GM19238 (cell line): Measurements from ENCODE around the gene TSPO2.
A peak's percentile ranks its signal among the peaks of the same experiment; 100 is the strongest.

Experiments used
- DNase-seq: peaks from one replicate; pipeline ENCODE4 v3.0.0; 2011; ENCODE audit warnings: low spot score; ENCODE audit not compliant: insufficient read length

TSPO2 gene

GRCh38 chr6:41049955-41050354, 7.7 kb downstream of the TSPO2 start:
- DNase-seq, result no peak

DNA sequence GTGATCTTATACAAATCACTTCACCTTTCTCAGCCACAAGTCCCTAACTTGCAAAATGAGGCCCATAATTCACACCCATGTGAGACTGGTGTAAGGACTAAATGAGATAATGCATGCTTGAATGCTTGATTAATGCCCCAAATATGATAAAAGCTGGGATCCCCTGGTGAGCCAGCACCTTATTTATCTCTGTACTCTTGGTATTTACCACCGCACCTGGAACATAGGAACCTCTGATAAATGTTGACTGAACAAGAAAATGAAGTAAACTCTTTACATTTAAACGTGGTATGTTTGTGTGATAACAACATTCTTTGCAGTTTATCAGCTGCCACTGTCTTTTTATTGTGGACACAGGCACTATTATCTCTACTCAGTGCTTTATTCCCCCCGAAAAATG, 8.3 kb downstream of the TSPO2 start:
- DNase-seq, result no peak

DNA sequence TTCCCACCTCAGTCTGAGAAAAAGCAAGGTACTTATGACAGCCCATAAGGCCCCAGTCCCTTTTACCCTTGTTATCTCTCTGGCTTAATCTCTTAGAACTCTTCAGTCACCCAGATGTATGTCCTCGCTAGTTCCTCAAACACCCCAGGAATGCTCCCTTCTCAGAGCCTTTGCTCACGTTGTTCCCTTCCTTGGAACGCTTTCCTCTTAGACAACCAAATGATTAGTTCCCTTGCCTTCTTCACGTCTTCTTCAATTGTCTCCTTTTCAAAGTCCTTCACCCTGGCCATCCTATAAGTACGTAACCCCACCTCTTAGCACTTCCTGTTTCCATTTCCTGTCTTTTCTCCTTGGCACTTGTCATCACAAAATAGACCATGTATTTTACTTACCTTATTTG, 9.6 kb downstream of the TSPO2 start:
- DNase-seq, result no peak

DNA sequence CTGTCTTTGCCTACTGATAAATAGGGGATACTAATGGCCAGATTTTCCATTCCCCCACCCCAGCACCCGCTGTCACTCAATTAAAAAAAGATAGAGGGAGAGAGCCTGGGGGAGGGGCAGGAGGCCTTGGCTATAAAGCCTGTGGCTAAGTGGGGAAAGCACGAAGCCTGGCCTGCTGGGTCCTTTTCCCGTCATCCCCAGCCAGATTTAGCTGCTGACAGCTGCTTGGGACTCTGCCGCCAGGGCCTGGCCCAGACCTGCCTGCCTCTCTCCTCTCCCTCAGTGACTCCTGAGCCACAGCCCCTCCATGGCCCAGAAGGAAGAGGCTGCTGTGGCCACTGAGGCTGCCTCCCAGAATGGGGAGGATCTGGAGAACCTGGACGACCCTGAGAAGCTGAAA, 10.8 kb downstream of the TSPO2 start, which contains the start of gene APOBEC2:
Gene APOBEC2, plus strand, starts transcription at position 162 of the 400 bp plus-strand sequence. Its CDS starts 146 bp downstream, at position 308.
- no peak for DNase-seq

- no peak for DNase-seq
Observed at GRCh38 chr6:41054511-41054910, 12.2 kb downstream of the TSPO2 start.

DNA sequence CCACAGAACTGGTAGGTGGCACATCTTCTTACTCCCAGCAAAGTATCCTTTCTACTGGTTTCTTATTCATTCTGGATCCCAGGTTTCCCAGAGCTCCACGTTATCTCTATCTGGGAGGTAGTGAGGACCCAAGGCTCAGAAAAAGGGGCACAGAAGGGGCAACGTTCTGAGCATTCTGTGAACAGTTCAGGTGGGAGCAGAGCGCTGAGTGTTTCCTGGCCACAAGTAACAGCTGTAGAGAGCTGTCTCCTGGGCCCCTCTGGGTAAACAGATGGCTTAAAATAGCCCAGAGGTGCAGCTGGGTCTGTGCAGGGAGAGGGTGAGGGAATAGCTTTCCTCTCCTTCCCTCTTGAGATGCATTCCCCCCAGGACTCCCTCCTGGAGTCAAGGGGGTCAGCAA, 12.9 kb downstream of the TSPO2 start:
- DNase-seq, result no peak

DNA sequence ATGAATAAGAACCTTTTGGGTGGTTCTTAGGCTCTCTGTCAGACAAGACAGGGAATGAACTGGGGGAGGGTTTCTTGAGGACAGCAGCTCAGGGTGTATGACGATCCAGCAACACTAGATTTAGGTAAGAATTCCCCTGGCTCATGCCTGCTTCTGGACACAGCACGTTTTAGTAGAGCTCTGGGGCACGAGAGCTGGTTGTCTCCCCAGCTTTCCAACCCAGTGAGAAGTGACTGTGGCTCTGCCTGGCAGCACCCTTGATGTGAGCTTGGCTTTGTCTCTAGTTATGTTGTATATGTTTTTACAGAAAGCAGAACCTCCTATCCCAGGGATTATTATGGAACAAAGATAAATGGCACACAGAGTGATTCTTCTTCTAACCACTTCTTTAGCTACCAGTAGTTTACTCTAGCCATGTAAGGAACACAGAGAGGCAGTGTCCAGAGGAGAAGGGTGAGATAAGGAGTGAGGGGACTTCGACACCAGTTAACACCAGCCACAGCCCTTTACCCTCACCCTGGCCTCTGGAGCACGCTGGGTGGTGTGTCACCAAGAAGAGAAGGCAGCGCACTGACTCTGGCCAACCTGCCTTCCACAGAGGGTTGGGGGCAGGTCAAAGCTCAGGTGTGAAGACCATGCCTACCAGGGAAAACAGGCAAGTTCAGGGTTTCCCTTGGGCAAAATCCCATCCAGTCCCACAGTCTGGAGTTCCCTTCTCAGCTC, 14.7 kb downstream of the TSPO2 start:
- no peak for DNase-seq

DNA sequence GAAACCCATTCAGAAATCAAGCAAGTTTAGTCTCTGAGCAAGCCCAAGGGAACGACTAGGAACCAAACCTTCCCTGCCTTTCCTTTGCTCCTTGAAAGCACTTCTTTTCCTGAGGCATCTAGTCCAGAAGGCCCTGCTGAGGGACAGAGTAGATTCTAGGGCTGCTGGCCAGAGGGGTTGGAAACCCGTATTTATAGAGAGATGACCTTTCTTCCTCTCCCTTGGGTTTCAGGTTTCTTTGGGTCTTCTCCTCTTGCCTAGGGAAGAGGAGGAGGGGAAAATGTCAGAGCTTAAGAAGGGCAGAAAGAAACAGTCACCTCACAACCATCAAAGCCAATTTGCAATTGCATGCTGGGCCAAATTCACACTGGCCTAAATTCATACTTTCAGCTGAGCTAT, 16.5 kb downstream of the TSPO2 start:
- no peak for DNase-seq

- DNase-seq, result no peak
Observed at GRCh38 chr6:41059556-41059955, 17.3 kb downstream of the TSPO2 start.

GRCh38 chr6:41061196-41061726, 19.0 kb downstream of the TSPO2 start:
- DNase-seq, result no peak

DNA sequence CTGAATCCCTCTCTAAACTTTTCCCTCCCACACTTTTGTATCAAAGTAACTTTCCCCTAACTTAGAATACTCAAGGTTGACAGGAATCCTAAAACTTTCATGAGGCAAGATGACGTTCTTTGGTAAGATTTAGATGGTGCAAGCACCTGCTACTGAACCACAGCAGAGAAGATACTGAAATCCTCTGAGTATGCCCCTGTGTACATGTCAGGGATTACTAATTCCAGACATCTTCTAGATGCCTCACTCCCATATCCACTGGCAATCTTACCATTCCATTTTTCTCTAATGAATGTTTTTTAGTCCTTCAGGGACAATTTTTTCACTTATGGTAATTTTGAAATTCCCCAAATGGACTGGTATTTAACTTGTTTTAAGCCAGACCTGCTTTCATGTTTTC, 19.8 kb downstream of the TSPO2 start:
- no peak for DNase-seq

- DNase-seq, result no peak
Observed at GRCh38 chr6:41063884-41064285, 21.6 kb downstream of the TSPO2 start.

GRCh38 chr6:41064841-41065240, 22.6 kb downstream of the TSPO2 start:
- no peak for DNase-seq

DNA sequence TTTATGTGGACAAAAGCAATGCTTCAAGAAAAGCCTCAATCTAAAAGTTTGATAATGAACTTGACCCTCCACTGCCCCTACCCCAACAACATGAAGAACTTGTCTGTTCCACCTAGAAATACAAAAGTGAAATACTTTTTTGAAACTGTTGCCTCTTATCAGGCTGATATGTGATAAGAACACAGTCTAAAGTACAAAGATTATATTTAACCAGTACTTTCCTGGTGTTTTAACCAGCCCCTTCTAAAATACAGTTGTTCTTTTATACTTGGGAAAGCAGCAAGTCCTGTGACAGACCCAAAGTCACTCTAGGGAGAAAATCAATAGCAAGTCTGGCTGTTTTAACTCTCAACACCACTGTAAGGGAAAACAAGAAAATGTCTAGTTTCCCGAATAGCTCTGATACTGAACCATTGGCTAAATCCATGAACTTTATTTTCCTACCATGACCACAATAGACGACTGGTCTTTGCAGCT, 23.3 kb downstream of the TSPO2 start:
- no peak for DNase-seq

DNA sequence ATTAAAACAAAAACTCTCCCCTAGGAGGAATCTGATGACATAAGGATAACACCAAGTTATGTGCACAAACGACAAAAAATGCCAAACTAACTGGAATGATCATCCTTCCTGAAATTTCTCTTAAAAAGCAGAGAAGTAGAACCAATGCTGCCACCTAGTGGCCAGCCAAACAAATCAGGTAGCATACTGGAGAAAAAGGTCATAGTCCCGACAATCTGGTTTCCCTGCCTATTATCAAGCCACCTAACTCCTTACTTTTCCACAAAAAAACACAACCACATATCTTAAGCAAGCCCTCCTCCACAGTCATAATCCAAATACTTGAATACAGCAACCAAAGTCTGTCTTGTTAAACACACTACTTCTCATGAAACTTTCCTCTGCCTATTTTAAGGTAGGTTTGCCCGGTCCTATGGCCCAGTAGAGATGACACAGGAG, 24.6 kb downstream of the TSPO2 start:
- no peak for DNase-seq

DNA sequence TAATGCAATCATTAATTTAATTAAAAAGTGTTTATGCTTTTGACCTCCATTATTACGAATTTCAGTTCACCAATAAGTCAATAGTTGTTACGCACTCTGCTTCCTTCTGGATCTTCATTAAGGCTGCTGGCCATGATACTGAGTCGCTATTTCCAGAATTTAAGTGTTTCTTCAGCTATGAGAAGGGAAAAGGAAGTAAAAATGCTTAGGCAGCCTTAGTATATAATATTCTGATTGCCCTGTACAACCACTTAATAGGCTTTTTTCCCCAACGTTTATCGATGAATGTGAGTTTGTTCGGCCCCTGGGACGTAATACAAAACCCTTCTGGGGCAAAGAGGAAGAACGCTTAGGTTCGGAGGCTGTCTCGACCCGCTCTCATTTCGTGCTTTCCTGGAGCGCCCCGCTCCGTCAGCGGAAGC, 29.2 kb downstream of the TSPO2 start:
- DNase-seq, result peak; percentile 44

- DNase-seq, result peak; percentile 79
Observed at GRCh38 chr6:41071923-41072835, 29.9 kb downstream of the TSPO2 start, which contains the start of gene OARD1. OARD1 (minus strand) TSS chr6:41072356; CDS start chr6:41071634, 722 bp downstream.

DNA sequence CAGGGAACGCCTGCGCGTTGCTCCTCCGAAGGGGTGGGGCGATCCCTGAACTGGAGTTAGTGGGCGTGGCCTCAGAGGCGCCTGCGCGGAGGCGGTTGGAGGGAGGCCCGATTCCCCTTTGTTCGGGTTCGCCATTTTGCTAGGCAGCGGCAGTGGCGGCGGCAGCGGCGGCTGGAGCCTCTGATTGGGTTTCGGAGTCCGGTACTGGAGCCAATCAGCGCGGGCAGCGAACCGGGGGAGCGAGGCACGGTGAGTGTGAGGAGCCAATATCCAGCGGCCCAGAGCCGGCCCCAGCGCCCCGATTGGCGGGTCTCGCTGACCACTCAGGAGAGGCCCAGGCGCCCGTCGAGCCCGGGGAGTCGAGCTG, 30.6 kb downstream of the TSPO2 start, which contains the start of gene NFYA:
Gene NFYA, plus strand, starts transcription at position 139 of the 367 bp plus-strand sequence. CDS start 6,116 bp downstream, outside the sequence.
- peak; percentile 89 for DNase-seq

- peak; percentile 65 for DNase-seq
Observed at GRCh38 chr6:41073203-41073967, 31.1 kb downstream of the TSPO2 start.

- no peak for DNase-seq
Observed at GRCh38 chr6:41073968-41074691, 31.9 kb downstream of the TSPO2 start.
